Endodermal cell (in vitro differentiated cells): ENCODE measurements around the gene EZH1. TPM values are rescaled to one million over a fixed set of nuclear protein-coding genes. Genes with fewer than 3 reads are reported as not detected.

ENCODE experiments used
- DNase-seq: peaks from one replicate; pipeline ENCODE4 v3.0.0-alpha.2; 2017
- H3K27ac ChIP-seq: 2 replicates; pipeline ENCODE4 v1.5.1; 2013; ENCODE audit warnings: mild to moderate bottlenecking, low read depth, low read length, moderate library complexity
- H3K27me3 ChIP-seq: 2 replicates; pipeline ENCODE4 v1.6.1; 2013; ENCODE audit warnings: mild to moderate bottlenecking, low read length, moderate library complexity; ENCODE audit not compliant: insufficient read depth, control insufficient read depth, poor library complexity, severe bottlenecking
- H3K36me3 ChIP-seq: 2 replicates; pipeline ENCODE4 v1.7.0; 2013; ENCODE audit warnings: mild to moderate bottlenecking, low read length, moderate library complexity; ENCODE audit not compliant: control insufficient read depth, insufficient read depth
- H3K4me1 ChIP-seq: one replicate; pipeline ENCODE4 v1.7.0; 2013; ENCODE audit warnings: low read length; ENCODE audit not compliant: control insufficient read depth, insufficient read depth
- H3K4me3 ChIP-seq: 2 replicates; pipeline ENCODE4 v1.5.1; 2013; ENCODE audit warnings: mild to moderate bottlenecking, low read length, moderate library complexity
- H3K9ac ChIP-seq: 2 replicates; pipeline ENCODE4 v1.6.1; 2013; ENCODE audit warnings: mild to moderate bottlenecking, low read length, moderate library complexity; ENCODE audit not compliant: poor library complexity, severe bottlenecking; ENCODE audit errors: extremely low read depth
- H3K9me3 ChIP-seq: 2 replicates; pipeline ENCODE4 v1.6.1; 2013; ENCODE audit warnings: mild to moderate bottlenecking, low read length, moderate library complexity; ENCODE audit not compliant: control insufficient read depth
- H3K27ac Mint-ChIP-seq: 2 replicates; pipeline ENCODE4 v1.8.0; 2020; ENCODE audit warnings: mixed read lengths
- H3K27me3 Mint-ChIP-seq: 2 replicates; pipeline ENCODE4 v1.8.0; 2021; ENCODE audit warnings: mild to moderate bottlenecking, mixed read lengths; ENCODE audit not compliant: insufficient read depth
- H3K36me3 Mint-ChIP-seq: 2 replicates; pipeline ENCODE4 v1.8.0; 2020; ENCODE audit warnings: low read depth, mixed read lengths
- H3K4me1 Mint-ChIP-seq: 2 replicates; pipeline ENCODE4 v1.8.0; 2020; ENCODE audit warnings: mixed read lengths
- H3K4me3 Mint-ChIP-seq: 2 replicates; pipeline ENCODE4 v1.8.0; 2020; ENCODE audit warnings: mild to moderate bottlenecking, moderate library complexity, mixed read lengths
- H3K9me3 Mint-ChIP-seq: 2 replicates; pipeline ENCODE4 v1.8.0; 2020; ENCODE audit warnings: mild to moderate bottlenecking, mixed read lengths
- CTCF ChIP-seq: fragments of 200-600 bp; sonication (generic); conservative IDR thresholded peaks from 2 replicates; pipeline ENCODE4 v1.5.0; 2021; ENCODE audit warnings: antibody characterized with exemption, mild to moderate bottlenecking
- WGBS, 2 experiments: methylation state at CpG; one replicate each; pipeline versions ENCODE4 v1.1.5 to v1.1.7; 2013; ENCODE audit warnings: missing lambda C conversion rate in 2 of 2, mixed read lengths in 1 of 2; ENCODE audit not compliant: insufficient coverage in 1 of 2, insufficient read length in 1 of 2; 5-methylcytosine and 5-hydroxymethylcytosine counted together
- total RNA-seq, 2 donors: library from RNA; stranded (reverse); fragmentation: NEBNext Ultra II Directional in 1 of 2; extraction: Animal tissue kit (Norgen Biotek cat#: 25700) in 1 of 2; gene quantifications; 2 replicates in 1 of 2; 3 replicates in 1 of 2; pipeline ENCODE4 v1.2.1, GENCODE V29; 2021

Gene EZH1
- total RNA-seq, 2 donors from 2014 or later, result 26.0 to 27.2 TPM

GRCh38 chr17:42702446-42702845, 42.4 kb downstream of the EZH1 start:
- Mint-ChIP-seq H3K4me3 (no peak overlapping the region), H3K9me3 (no peaks in the 10 kb centered on the region), H3K4me1 (peaks cover 8% of the 10 kb centered on the region), H3K27ac (no peak overlapping the region), H3K36me3 (peaks cover 35% of the 10 kb centered on the region), H3K27me3 (no peaks in the 10 kb centered on the region)
- Histone ChIP-seq H3K4me3 (no peak overlapping the region), H3K27me3 (no peaks in the 10 kb centered on the region), H3K9ac (no peak overlapping the region), H3K27ac (no peak overlapping the region), H3K9me3 (no peaks in the 10 kb centered on the region), H3K36me3 (peaks cover 25% of the 10 kb centered on the region), H3K4me1 (peaks cover 5% of the 10 kb centered on the region)
- TF ChIP-seq CTCF, result no peak
- DNase-seq, result no peak
- WGBS, 2 experiments, result 93 to 97% methylated on average over 10 to 11 of the region's 11 CpGs

GRCh38 chr17:42700586-42701289, 44.1 kb downstream of the EZH1 start:
- H3K4me3 Mint-ChIP-seq, result no peak overlapping the region
- no peak overlapping the region for H3K27ac Mint-ChIP-seq
- 86 to 100% methylated on average over 3 to 10 of the region's 10 CpGs for WGBS, 2 experiments
- H3K4me1 Mint-ChIP-seq, result peaks cover 8% of the 10 kb centered on the region
- no peaks in the 10 kb centered on the region for H3K27me3 Mint-ChIP-seq
- Histone ChIP-seq H3K27ac (no peak overlapping the region), H3K4me3 (no peak overlapping the region), H3K4me1 (peaks cover 5% of the 10 kb centered on the region), H3K36me3 (peaks cover 19% of the 10 kb centered on the region), H3K9me3 (no peaks in the 10 kb centered on the region), H3K27me3 (no peaks in the 10 kb centered on the region), H3K9ac (no peak overlapping the region)
- H3K36me3 Mint-ChIP-seq, result peaks cover 32% of the 10 kb centered on the region
- no peaks in the 10 kb centered on the region for H3K9me3 Mint-ChIP-seq
- no peak for TF ChIP-seq CTCF
- DNase-seq, result no peak

- no peak overlapping the region for H3K4me3 Mint-ChIP-seq
- peaks cover 5% of the 10 kb centered on the region for H3K4me1 ChIP-seq
- H3K27ac ChIP-seq, result no peak overlapping the region
- peaks cover 8% of the 10 kb centered on the region for H3K4me1 Mint-ChIP-seq
- no peak overlapping the region for H3K9ac ChIP-seq
- H3K9me3 Mint-ChIP-seq, result no peaks in the 10 kb centered on the region
- H3K27me3 Mint-ChIP-seq, result no peaks in the 10 kb centered on the region
- H3K4me3 ChIP-seq, result no peak overlapping the region
- WGBS, 2 experiments, result 74 to 75% methylated on average over 2 to 3 of the region's 4 CpGs
- DNase-seq, result no peak
- TF ChIP-seq CTCF, result no peak
- no peaks in the 10 kb centered on the region for H3K27me3 ChIP-seq
- no peak overlapping the region for H3K27ac Mint-ChIP-seq
- no peaks in the 10 kb centered on the region for H3K9me3 ChIP-seq
- H3K36me3 ChIP-seq, result peaks cover 10% of the 10 kb centered on the region
- peaks cover 27% of the 10 kb centered on the region for H3K36me3 Mint-ChIP-seq
Observed at GRCh38 chr17:42699415-42699740, 45.5 kb downstream of the EZH1 start.
